Left lung (tissue), 10 donors: ENCODE results near the gene LEO1. TPM values are rescaled to one million over a fixed set of nuclear protein-coding genes. Genes with fewer than 3 reads are reported as not detected.

ENCODE experiments used
- ATAC-seq: fragments of 200-7000 bp; cut with Tn5 transposase; one replicate; pipeline ENCODE4 v1.9.1; 2020; ENCODE audit warnings: moderate library complexity
- DNase-seq, 4 donors: peaks; one replicate each; pipeline ENCODE4 v3.0.0-alpha.2; 2013 to 2020
- H3K27ac ChIP-seq, 2 donors: fragments of 200-600 bp; sonication (generic) in 1 of 2; one replicate each; pipeline versions ENCODE4 v1.5.0 to v1.8.0; 2020 to 2021
- H3K27me3 ChIP-seq, 2 donors: fragments of 200-600 bp; sonication (generic) in 1 of 2; one replicate each; pipeline versions ENCODE4 v1.5.0 to v1.8.0; 2020 to 2021
- H3K36me3 ChIP-seq, 2 donors: fragments of 200-600 bp; sonication (generic) in 1 of 2; one replicate each; pipeline versions ENCODE4 v1.5.0 to v1.8.0; 2020 to 2021
- H3K4me1 ChIP-seq, 2 donors: fragments of 200-600 bp; one replicate each; pipeline ENCODE4 v1.8.0; 2021
- H3K4me3 ChIP-seq, 2 donors: fragments of 200-600 bp; sonication (generic) in 1 of 2; one replicate each; pipeline versions ENCODE4 v1.5.0 to v1.8.0; 2020 to 2021; ENCODE audit warnings: mild to moderate bottlenecking in 1 of 2
- H3K9me3 ChIP-seq, 2 donors: fragments of 200-600 bp; sonication (generic) in 1 of 2; one replicate each; pipeline versions ENCODE4 v1.5.0 to v1.8.0; 2020 to 2021
- intact Hi-C, 2 donors: fragments of 100-400 bp; cut with DNase I; formaldehyde crosslinking; loops; one replicate each; pipeline versions ENCODE4 v1.11.2 to v1.14.2; 2022
- polyA plus RNA-seq, 6 donors: library from polyadenylated mRNA; unstranded; fragments of 120-200 nt; gene quantifications; one replicate each; pipeline ENCODE4 v1.2.1, GENCODE V29; 2013; ENCODE audit not compliant: insufficient read length in 6 of 6
- total RNA-seq, 2 donors: library from RNA; stranded (reverse); fragmentation: NEBNext Ultra II Directional; extraction: Animal tissue kit (Norgen Biotek cat#: 25700); gene quantifications; one replicate each; pipeline ENCODE4 v1.2.1, GENCODE V29; 2021
- TF ChIP-seq, protein P1 (sequence below), 2 donors: fragments of 200-600 bp; sonication (generic) in 1 of 2; IDR thresholded peaks; one replicate each; pipeline versions ENCODE4 v1.5.0 to v1.8.0; 2021; ENCODE audit warnings: antibody characterized with exemption in 2 of 2
- donor health status: DM: no; HTN: yes; CAD: no.
- donor health status: DM: no; HTN: no; CAD: no.

Gene LEO1
- total and polyA plus RNA-seq, 8 donors: 14.3 to 34.3 (median 30.5) TPM

DNA sequence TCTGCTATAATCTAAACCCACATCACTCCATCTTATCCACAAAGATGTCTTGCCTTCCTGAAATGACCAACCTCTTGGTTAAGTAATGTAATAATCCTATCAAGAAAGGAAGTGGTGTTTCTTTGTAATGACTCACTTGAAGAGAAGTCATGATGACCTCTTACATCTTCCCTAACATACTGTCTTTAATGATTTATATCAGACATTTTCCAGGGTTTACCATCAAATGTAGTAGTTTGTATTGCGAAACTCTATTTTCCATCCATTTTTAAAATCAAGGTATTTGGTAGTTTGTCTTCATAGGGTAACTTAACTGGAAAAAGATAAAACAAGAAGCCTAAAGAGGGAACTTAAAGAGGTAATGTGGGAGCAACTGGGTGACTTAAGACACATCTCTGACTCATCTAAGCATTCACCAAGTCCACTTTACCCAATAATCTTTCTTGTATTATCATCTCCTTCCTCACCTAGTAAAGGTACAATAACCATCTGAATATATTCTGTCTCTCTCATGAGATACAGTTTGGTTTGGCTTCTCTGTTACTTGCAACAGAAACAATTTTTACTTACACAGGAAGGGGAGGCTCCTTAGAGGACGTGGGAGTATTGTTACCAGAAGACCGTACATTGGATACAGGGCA is 41.7 kb upstream of the LEO1 start:
- Histone ChIP-seq H3K4me1 (peaks cover 0 to 64% of the 10 kb centered on the region in 2 donors), H3K9me3 (no peaks in the 10 kb centered on the region), H3K4me3 (no peak overlapping the region), H3K27me3 (no peaks in the 10 kb centered on the region), H3K27ac (peak overlapping the region in 1 of 2 donors; percentile 71), H3K36me3 (no peaks in the 10 kb centered on the region)
- DNase-seq (no peak), ATAC-seq (peak; percentile 20)
- intact Hi-C loops: no loop called here
- TF ChIP-seq, protein P1, sequence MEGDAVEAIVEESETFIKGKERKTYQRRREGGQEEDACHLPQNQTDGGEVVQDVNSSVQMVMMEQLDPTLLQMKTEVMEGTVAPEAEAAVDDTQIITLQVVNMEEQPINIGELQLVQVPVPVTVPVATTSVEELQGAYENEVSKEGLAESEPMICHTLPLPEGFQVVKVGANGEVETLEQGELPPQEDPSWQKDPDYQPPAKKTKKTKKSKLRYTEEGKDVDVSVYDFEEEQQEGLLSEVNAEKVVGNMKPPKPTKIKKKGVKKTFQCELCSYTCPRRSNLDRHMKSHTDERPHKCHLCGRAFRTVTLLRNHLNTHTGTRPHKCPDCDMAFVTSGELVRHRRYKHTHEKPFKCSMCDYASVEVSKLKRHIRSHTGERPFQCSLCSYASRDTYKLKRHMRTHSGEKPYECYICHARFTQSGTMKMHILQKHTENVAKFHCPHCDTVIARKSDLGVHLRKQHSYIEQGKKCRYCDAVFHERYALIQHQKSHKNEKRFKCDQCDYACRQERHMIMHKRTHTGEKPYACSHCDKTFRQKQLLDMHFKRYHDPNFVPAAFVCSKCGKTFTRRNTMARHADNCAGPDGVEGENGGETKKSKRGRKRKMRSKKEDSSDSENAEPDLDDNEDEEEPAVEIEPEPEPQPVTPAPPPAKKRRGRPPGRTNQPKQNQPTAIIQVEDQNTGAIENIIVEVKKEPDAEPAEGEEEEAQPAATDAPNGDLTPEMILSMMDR (IDR thresholded peaks at IDR 0.05): no peak

DNA sequence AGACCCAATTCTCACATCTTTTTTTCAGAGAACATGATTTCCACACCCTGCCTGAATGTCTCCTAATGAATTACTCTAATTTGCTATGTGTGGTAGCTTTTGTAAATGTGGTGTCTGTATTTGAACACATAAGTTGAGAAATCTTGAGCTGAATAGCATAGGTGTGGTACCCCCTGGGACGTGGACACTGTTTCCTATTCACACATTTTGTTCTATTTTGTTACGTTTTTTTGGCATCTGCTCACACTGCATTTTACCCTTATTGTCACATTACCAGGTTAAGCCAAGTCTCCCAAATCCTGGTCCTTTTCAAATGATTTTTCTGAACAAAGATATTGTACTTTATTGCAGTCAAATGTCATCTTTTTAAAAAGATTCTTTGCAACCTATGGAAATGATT is 40.6 kb upstream of the LEO1 start:
- Histone ChIP-seq H3K27me3 (no peaks in the 10 kb centered on the region), H3K9me3 (no peaks in the 10 kb centered on the region), H3K36me3 (no peaks in the 10 kb centered on the region), H3K27ac (peak overlapping the region in 1 of 2 donors; percentile 34), H3K4me1 (peaks cover 0 to 63% of the 10 kb centered on the region in 2 donors), H3K4me3 (no peak overlapping the region)
- DNase-seq: no peak
- intact Hi-C loops: no loop called here
- no peak for ATAC-seq
- TF ChIP-seq, protein P1 (IDR thresholded peaks at IDR 0.05): no peak

DNA sequence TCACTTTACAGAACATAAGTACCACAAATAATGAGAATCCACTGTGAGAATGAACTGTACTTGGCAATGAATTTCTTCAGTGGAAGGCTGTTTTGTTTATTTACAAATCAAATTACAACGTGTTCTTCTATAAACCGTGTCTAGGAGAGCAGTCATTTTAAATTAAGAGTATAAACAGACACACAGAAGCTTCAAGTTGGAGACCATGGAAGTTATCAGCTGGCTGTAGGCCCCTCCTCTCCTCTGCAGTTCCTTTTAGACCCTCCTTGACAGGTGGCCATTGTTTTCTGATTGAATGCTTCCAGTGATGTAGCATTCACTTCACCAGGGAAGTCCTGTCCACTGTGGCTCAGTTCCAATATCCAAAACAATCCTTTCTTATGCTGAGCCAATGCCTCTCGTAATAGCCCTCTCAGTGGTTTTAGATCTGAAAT is 40.1 kb upstream of the LEO1 start:
- intact Hi-C loops: no loop called here
- no peaks in the 10 kb centered on the region for H3K36me3 ChIP-seq
- H3K27me3 ChIP-seq: no peaks in the 10 kb centered on the region
- H3K9me3 ChIP-seq: no peaks in the 10 kb centered on the region
- TF ChIP-seq, protein P1 (IDR thresholded peaks at IDR 0.05): no peak
- H3K4me1 ChIP-seq: peaks cover 0 to 64% of the 10 kb centered on the region in 2 donors
- peak overlapping the region in 1 of 2 donors; percentile 34 for H3K27ac ChIP-seq
- no peak for ATAC-seq
- peak in 1 of 4 donors; percentile 28 for DNase-seq
- no peak overlapping the region for H3K4me3 ChIP-seq

DNA sequence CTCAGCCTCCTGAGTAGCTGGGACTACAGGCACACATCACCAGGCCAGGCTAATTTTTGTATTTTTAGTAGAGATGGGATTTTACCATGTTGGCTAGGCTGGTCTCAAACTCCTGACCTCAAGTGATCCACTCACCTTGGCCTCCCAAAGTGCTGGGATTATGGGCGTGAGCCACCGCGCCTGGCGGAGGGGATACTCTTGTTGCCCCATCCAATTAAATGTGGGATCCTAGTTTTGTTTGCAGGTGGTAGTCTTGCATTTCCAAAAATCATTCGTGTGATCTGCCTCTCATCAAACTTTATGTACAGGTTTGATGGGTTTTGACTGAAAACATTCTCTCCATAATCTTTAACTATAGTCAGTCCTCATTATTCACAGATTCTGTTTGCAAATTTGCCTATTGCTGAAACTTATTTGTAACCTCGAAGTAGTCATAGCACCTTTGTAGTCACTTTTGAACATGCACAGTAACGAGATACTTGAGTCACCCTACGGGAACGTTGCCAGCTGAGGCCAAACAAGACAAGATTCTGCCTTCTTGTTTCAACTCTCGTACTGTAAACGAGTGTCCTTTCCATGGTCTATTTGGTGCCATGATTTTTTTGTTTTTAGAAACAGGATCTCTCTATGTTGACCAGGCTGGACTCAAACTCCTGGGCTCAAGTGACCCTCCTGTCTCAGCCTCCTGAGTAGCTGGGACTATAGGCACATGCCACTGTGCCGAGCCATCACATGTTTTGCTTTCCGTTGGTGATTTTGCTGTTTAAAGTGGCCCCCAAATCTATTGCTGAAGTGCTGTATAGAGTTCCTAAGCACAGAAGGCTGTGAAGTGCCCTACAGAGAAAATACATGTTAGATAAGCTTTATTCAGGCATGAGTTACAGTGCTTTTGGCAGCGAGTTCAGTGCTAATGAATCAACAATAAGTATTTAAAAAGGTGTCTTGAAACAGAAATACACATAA is 39.3 kb upstream of the LEO1 start:
- ATAC-seq: peak; percentile 57
- intact Hi-C loops: no loop called here
- H3K4me3 ChIP-seq: no peak overlapping the region
- no peaks in the 10 kb centered on the region for H3K36me3 ChIP-seq
- H3K27ac ChIP-seq: peak overlapping the region in 1 of 2 donors; percentile 34
- peak in 1 of 4 donors; percentile 34 for DNase-seq
- TF ChIP-seq, protein P1 (IDR thresholded peaks at IDR 0.05): no peak
- no peaks in the 10 kb centered on the region for H3K27me3 ChIP-seq
- peaks cover 0 to 61% of the 10 kb centered on the region in 2 donors for H3K4me1 ChIP-seq
- no peaks in the 10 kb centered on the region for H3K9me3 ChIP-seq
